Measurements from ENCODE around the gene FAM117A. TPM values are rescaled to one million over a fixed set of nuclear protein-coding genes. Genes with fewer than 3 reads are reported as not detected.

FAM117A gene
- total and polyA plus RNA-seq, 5 experiments from 2014 or later: 36.9 to 90.8 (median 53.6) TPM

- Mint-ChIP-seq H3K4me3 (no peak overlapping the region), H3K9me3 (no peaks in the 10 kb centered on the region), H3K27me3 (no peaks in the 10 kb centered on the region), H3K27ac (peak overlapping the region in 4 of 10 donors; percentile 38 to 77 (median 52)), H3K4me1 (peaks cover 22 to 56% (median 45%) of the 10 kb centered on the region in 4 donors), H3K36me3 (peaks cover 0 to 63% (median 10%) of the 10 kb centered on the region in 3 donors)
- POLR2A ChIA-PET: interaction anchor here (0.5 to 8.6 kb wide), 11 partner anchors 8 to 148 kb away, joined by 3 to 91 read pairs (median 4); partner anchors contain the start of gene FAM117A
- DNase-seq (no peak), ATAC-seq (no peak)
Observed at GRCh38 chr17:49703557-49704277, 60.2 kb downstream of the FAM117A start.

- no peak for ATAC-seq
- Mint-ChIP-seq H3K36me3 (peaks cover 0 to 60% (median 9%) of the 10 kb centered on the region in 3 donors), H3K27me3 (no peaks in the 10 kb centered on the region), H3K27ac (peak overlapping the region in 4 of 10 donors; percentile 4 to 89 (median 48)), H3K9me3 (no peaks in the 10 kb centered on the region), H3K4me1 (peaks cover 25 to 47% (median 33%) of the 10 kb centered on the region in 4 donors), H3K4me3 (no peak overlapping the region)
- DNase-seq: no peak
- POLR2A ChIA-PET: interaction anchor here (1.1 kb wide), 1 partner anchor 129 kb away, joined by 4 read pairs; no protein-coding TSS in a partner anchor
Observed at GRCh38 chr17:49700960-49701359, 63.0 kb downstream of the FAM117A start.

- no peaks in the 10 kb centered on the region for H3K9me3 Mint-ChIP-seq
- POLR2A ChIA-PET: interaction anchor here (0.5 to 1.5 kb wide), 6 partner anchors 8 to 452 kb away, joined by 3 to 5 read pairs (median 3); partner anchors contain the start of genes FAM117A and SLC35B1
- H3K36me3 Mint-ChIP-seq: peaks cover 0 to 52% (median 7%) of the 10 kb centered on the region in 3 donors
- ATAC-seq (no peak), DNase-seq (no peak)
- peaks cover 25 to 47% (median 33%) of the 10 kb centered on the region in 4 donors for H3K4me1 Mint-ChIP-seq
- peak overlapping the region in 1 of 10 donors; percentile 17 for H3K4me3 Mint-ChIP-seq
- H3K27ac Mint-ChIP-seq: peak overlapping the region; percentile 16 to 89 (median 84)
- H3K27me3 Mint-ChIP-seq: no peaks in the 10 kb centered on the region
Observed at GRCh38 chr17:49699966-49700575, 63.9 kb downstream of the FAM117A start.

DNA sequence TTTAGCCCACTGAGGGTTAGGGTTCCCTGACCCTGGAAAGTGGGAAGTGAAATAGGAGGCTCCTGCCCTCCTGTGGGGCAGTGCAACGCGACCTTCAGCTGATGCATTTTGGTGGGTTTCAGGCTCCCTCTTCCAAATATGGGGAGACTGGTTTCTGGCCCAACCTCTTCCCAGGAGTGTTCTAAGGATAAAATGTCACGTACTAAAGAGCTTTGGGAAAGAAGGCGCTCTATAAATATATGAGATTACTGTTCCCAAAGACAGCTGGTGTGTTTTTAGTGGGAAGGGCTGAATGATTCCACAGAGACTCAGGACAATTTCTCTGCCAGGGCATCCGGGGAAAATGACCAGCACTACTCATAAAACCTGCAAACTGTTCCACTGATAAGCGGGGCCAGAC, 65.9 kb downstream of the FAM117A start:
- no peak for ATAC-seq
- no peaks in the 10 kb centered on the region for H3K9me3 Mint-ChIP-seq
- peak overlapping the region in 7 of 10 donors; percentile 16 to 86 (median 74) for H3K27ac Mint-ChIP-seq
- H3K4me1 Mint-ChIP-seq: peaks cover 31 to 42% (median 35%) of the 10 kb centered on the region in 4 donors
- no peaks in the 10 kb centered on the region for H3K27me3 Mint-ChIP-seq
- no peak overlapping the region for H3K4me3 Mint-ChIP-seq
- DNase-seq: no peak
- H3K36me3 Mint-ChIP-seq: peaks cover 0 to 38% (median 4%) of the 10 kb centered on the region in 3 donors
- POLR2A ChIA-PET: interaction anchor here (0.7 to 3.6 kb wide), 7 partner anchors 10 to 122 kb away, joined by 3 to 18 read pairs (median 3); partner anchors contain the start of genes NXPH3, SLC35B1 and SPOP

GRCh38 chr17:49696233-49696761, 67.6 kb downstream of the FAM117A start:
- Mint-ChIP-seq H3K9me3 (no peaks in the 10 kb centered on the region), H3K27ac (peak overlapping the region; percentile 89 to 96 (median 92)), H3K4me3 (peak overlapping the region; percentile 38 to 80 (median 66)), H3K36me3 (peaks cover 0 to 23% (median 3%) of the 10 kb centered on the region in 3 donors), H3K27me3 (no peaks in the 10 kb centered on the region), H3K4me1 (peaks cover 40 to 54% (median 44%) of the 10 kb centered on the region in 4 donors)
- POLR2A ChIA-PET: interaction anchor here (0.6 to 3.6 kb wide), 14 partner anchors 8 to 129 kb away, joined by 3 to 18 read pairs (median 4); partner anchors contain the start of genes SLC35B1 and SPOP
- ATAC-seq (peak; percentile 93 to 96), DNase-seq (peak in 9 of 10 donors; percentile 14 to 81 (median 69))

DNA sequence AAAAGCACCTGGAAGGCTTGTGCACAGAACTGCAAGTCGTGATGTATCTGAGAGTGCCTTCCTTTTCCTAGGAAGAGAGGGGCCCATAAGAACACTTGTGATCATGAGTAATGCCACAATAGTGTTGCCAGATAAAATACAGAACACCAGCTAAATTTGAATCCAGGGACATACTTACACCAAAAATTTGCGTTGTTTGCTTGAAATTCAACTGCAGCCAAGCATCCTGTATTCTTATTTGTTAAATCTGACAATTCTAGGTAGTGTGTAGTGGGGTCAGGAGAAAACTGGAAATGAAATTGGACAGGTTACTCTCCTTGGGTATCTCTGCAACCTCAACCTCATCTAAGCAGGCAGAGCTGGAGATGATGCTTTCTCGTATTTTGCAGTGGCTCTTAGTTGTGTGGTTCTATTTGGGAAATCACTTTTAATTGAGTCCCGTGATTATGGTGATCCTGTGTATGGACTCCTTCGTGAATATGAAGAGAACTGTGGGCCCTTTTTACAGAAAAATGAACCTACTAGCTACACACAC, 68.2 kb downstream of the FAM117A start:
- Mint-ChIP-seq H3K9me3 (no peaks in the 10 kb centered on the region), H3K36me3 (peaks cover 0 to 18% (median 0%) of the 10 kb centered on the region in 3 donors), H3K4me1 (peaks cover 44 to 59% (median 50%) of the 10 kb centered on the region in 4 donors), H3K27me3 (no peaks in the 10 kb centered on the region), H3K4me3 (peak overlapping the region; percentile 31 to 80 (median 66)), H3K27ac (peak overlapping the region; percentile 89 to 96 (median 92))
- DNase-seq (no peak), ATAC-seq (peak in 1 of 2 donors; percentile 35)
- POLR2A ChIA-PET: interaction anchor here (0.6 to 3.6 kb wide), 12 partner anchors 8 to 128 kb away, joined by 3 to 18 read pairs (median 4); partner anchors contain the start of gene SPOP

- ATAC-seq: peak; percentile 37 to 45
- Mint-ChIP-seq H3K4me3 (peak overlapping the region; percentile 22 to 80 (median 56)), H3K4me1 (peaks cover 45 to 61% (median 52%) of the 10 kb centered on the region in 4 donors), H3K27ac (peak overlapping the region; percentile 89 to 96 (median 92)), H3K36me3 (peaks cover 0 to 11% (median 0%) of the 10 kb centered on the region in 3 donors), H3K9me3 (no peaks in the 10 kb centered on the region), H3K27me3 (no peaks in the 10 kb centered on the region)
- POLR2A ChIA-PET: interaction anchor here (1.0 to 3.6 kb wide), 7 partner anchors 9 to 127 kb away, joined by 4 to 18 read pairs (median 5); partner anchors contain the start of gene SPOP
- peak; percentile 51 to 80 (median 70) for DNase-seq
Observed at GRCh38 chr17:49694847-49695697, 68.9 kb downstream of the FAM117A start.

DNA sequence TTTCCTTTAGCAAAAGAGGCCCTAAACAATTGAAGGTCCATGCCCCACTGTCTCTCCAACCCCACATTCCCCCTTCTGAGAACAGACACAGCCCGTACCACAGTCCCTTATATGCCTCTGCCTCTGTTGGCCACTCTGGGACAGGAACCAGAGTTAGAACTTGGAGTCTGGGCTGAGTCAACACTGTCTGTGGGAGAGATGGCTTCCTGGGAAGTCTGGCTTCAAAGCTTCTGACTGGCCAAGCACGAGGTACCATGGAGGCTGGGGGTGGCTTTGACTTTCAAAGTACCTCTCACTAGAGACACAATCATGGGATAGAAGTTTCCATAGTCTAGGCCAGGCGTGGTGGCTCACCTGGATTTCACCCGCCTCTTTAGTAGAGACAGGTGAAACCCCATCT, 71.2 kb downstream of the FAM117A start:
- peaks cover 46 to 70% (median 63%) of the 10 kb centered on the region in 4 donors for H3K4me1 Mint-ChIP-seq
- peak overlapping the region in 7 of 10 donors; percentile 29 to 89 (median 69) for H3K27ac Mint-ChIP-seq
- H3K9me3 Mint-ChIP-seq: no peaks in the 10 kb centered on the region
- ATAC-seq (no peak), DNase-seq (no peak)
- POLR2A ChIA-PET: no interaction called here
- H3K36me3 Mint-ChIP-seq: peaks cover 0 to 3% (median 0%) of the 10 kb centered on the region in 3 donors
- H3K27me3 Mint-ChIP-seq: no peaks in the 10 kb centered on the region
- H3K4me3 Mint-ChIP-seq: peak overlapping the region in 1 of 10 donors; percentile 42

DNA sequence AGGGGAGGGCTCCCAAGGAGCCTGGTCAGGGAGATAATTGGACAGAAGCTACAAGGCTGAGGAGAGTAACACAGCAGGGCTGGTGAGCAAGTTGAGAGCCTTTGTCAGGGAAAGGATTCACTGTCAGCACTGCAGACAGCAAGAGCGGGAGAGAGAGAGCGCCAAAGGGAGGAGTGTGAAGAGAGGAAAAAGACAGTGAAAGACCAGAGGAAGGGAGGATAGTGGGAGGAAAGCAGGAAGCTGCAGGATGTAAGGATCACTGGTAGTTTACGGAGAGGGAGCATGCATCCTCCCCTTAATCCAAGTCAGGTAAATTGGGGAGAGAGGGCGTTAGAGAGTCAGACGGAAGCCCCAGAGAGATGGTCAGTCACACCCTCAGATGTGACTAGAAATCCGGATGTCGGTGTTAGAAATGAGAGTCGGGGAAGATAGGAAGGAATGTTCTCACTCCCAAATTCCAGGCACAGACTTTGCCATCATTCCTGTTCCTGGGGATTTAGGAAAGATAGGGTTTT, 72.2 kb downstream of the FAM117A start:
- no peaks in the 10 kb centered on the region for H3K9me3 Mint-ChIP-seq
- H3K36me3 Mint-ChIP-seq: peaks cover 0 to 3% (median 0%) of the 10 kb centered on the region in 3 donors
- DNase-seq: no peak
- POLR2A ChIA-PET: interaction anchor here (0.9 to 6.0 kb wide), 5 partner anchors 10 to 122 kb away, joined by 3 to 60 read pairs (median 3); partner anchors contain the start of gene SPOP
- peak overlapping the region in 9 of 10 donors; percentile 56 to 94 (median 73) for H3K4me3 Mint-ChIP-seq
- ATAC-seq: no peak
- H3K4me1 Mint-ChIP-seq: peaks cover 52 to 77% (median 69%) of the 10 kb centered on the region in 4 donors
- peak overlapping the region; percentile 45 to 91 (median 88) for H3K27ac Mint-ChIP-seq
- H3K27me3 Mint-ChIP-seq: no peaks in the 10 kb centered on the region

DNA sequence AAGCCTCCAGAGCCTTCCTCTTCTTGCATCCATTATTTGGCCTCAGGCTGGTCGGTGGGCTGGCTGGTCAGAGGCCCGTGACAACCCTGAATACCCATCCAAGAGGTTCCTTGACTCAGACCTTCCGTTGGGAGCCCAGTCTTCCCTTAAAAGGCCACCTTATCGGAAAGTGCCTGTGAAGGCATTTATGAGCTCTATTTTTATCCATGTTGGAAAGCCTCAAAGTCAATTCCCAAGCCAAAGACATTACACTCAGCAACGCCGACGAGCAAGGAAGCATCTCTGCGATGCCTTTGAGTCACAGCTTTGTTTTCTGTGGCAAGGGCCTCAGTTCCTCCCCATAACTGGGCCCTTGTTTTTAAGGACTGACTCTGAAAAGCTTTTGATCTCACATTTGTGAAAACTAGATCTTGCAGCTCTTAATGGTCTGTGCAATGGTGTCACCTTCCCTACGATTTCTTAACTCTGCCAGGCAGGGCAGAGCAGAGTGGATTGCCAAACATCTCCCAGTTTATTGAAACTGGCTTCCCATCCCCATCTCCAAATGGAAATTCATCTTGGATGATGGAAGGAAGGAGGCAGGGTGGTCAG, 72.8 kb downstream of the FAM117A start:
- Mint-ChIP-seq H3K9me3 (no peaks in the 10 kb centered on the region), H3K36me3 (peaks cover 0 to 3% (median 0%) of the 10 kb centered on the region in 3 donors), H3K27ac (peak overlapping the region; percentile 81 to 91 (median 88)), H3K4me1 (peaks cover 49 to 74% (median 67%) of the 10 kb centered on the region in 4 donors), H3K4me3 (peak overlapping the region in 9 of 10 donors; percentile 56 to 94 (median 73)), H3K27me3 (no peaks in the 10 kb centered on the region)
- POLR2A ChIA-PET: interaction anchor here (0.6 to 6.0 kb wide), 7 partner anchors 9 to 121 kb away, joined by 3 to 60 read pairs (median 3); partner anchors contain the start of genes KAT7 and SPOP
- ATAC-seq (no peak), DNase-seq (no peak)
